Panc1 (cell line): ENCODE data around the gene DDX28.

Source experiments
- CTCF ChIP-seq: fragments of 450-650 bp; IDR thresholded peaks from 2 replicates; pipeline ENCODE4 v1.5.1; 2017; ENCODE audit warnings: mild to moderate bottlenecking
- POLR2AphosphoS5 ChIP-seq: IDR thresholded peaks from 2 replicates; pipeline ENCODE4 v1.6.1; 2012; ENCODE audit warnings: mild to moderate bottlenecking, low read depth, low read length, moderate library complexity
- REST ChIP-seq, 2 experiments: IDR thresholded peaks; 2 replicates each; pipeline ENCODE4 v1.6.1; 2011 to 2012; ENCODE audit warnings: low read depth in 2 of 2, control low read depth in 1 of 2, low read length in 1 of 2, mild to moderate bottlenecking in 1 of 2, moderate library complexity in 1 of 2; ENCODE audit not compliant: insufficient read depth in 1 of 2
- TCF7L2 ChIP-seq: IDR thresholded peaks from 2 replicates; pipeline ENCODE4 v1.6.1; 2011; ENCODE audit warnings: mild to moderate bottlenecking, low read depth, low read length, inconsistent platforms

GRCh38 chr16:68028996-68029395 lies 6.0 kb upstream of the DDX28 start:
- TF ChIP-seq CTCF (no peak), POLR2AphosphoS5 (no peak), TCF7L2 (no peak), REST (IDR thresholded peaks at IDR 0.05; ENCODE audit: insufficient read depth in 1 of 2, low read depth in 2 of 2, low read length in 1 of 2) (no peak)
